Brain microvascular endothelial cell (primary cell): ENCODE measurements around the gene ZBED4.

Source experiments
- DNase-seq: peaks from one replicate; pipeline ENCODE4 v3.0.0-alpha.2; 2020
- H3K27ac ChIP-seq: fragments of 250-450 bp; sonication (Bioruptor Pico); 2 replicates; pipeline ENCODE4 v1.5.1; 2020; ENCODE audit warnings: mild to moderate bottlenecking, moderate library complexity
- H3K27me3 ChIP-seq: fragments of 250-450 bp; sonication (Bioruptor Pico); replicated peaks from 2 replicates; pipeline ENCODE4 v1.5.1; 2020; ENCODE audit warnings: mild to moderate bottlenecking
- H3K36me3 ChIP-seq: fragments of 250-450 bp; sonication (Bioruptor Pico); replicated peaks from 2 replicates; pipeline ENCODE4 v1.5.1; 2020; ENCODE audit warnings: mild to moderate bottlenecking
- H3K4me3 ChIP-seq: 2 replicates; pipeline ENCODE4 v1.5.1; 2011; ENCODE audit warnings: low read depth, mild to moderate bottlenecking, control low read depth, low read length, moderate library complexity
- CTCF ChIP-seq: IDR thresholded peaks from 2 replicates; pipeline ENCODE4 v1.5.1; 2011; ENCODE audit warnings: low read depth, mild to moderate bottlenecking, moderate library complexity, low read length, control low read depth, inconsistent platforms; ENCODE audit errors: missing control alignments
- in situ Hi-C: cut with HindIII; loops from 2 replicates; pipeline ENCODE4 v1.10.0; 2017; ENCODE audit warnings: low sequenced_read_pairs, low pct_ligation_motif_present

ZBED4 gene

DNA sequence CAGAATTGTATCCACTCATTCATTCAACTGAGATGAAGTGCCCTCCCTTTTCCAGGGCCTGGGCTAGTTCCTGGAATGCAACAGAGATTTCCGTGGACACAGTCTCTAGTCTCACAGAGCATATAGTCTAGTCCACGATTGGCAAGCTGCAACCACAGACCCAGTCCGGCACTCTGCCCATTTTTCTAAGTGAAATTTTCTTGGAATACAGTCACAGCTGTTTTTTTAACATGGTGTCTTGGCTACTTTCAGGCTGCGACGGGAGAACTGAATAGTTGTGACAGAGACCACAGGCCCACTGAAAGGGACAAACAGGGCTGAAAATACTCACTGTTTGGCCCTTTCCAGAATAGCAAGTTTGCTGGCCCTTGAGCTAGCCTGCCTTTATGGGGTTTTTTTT, 35.4 kb downstream of the ZBED4 start:
- H3K4me3 ChIP-seq, result no peak overlapping the region
- H3K27me3 ChIP-seq, result no peaks in the 10 kb centered on the region
- peaks cover 46% of the 10 kb centered on the region for H3K36me3 ChIP-seq
- no peak for TF ChIP-seq CTCF
- in situ Hi-C loops, result no loop called here
- DNase-seq, result no peak
- H3K27ac ChIP-seq, result no peak overlapping the region

DNA sequence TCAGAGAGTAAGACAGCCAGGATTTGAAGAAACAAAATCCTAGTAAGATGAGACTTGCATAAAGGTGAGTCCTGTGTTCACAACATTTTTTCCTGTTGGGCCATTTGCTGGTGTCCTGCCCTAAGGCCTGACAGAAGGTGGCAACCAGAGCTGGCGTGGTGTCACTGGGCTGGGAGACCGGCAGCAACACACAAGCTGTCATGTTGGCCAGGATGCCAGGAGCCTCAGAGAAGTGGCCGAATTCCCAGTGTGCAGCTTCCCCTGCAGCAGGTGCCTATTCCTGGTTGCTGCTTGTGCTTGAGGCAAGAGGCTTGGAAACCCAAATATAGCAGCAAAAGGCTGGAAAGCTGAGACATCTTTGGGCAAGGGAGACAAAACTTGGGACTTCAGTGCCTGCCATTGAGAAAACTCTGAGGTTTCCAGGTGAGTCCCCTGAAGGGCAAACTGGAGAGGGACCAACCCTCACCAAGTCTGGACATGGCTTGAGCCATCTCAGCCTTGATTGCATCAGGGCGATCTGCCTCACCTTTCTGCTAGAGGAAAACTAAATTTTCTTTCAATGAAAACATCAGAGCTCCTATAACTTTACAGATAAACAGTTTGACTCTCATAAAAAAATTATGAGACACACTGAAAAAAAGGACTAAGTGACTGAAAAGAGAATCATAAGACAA, 38.7 kb downstream of the ZBED4 start:
- in situ Hi-C loops, result no loop called here
- TF ChIP-seq CTCF, result no peak
- H3K27me3 ChIP-seq, result no peaks in the 10 kb centered on the region
- no peak for DNase-seq
- H3K4me3 ChIP-seq, result no peak overlapping the region
- peaks cover 22% of the 10 kb centered on the region for H3K36me3 ChIP-seq
- H3K27ac ChIP-seq, result no peak overlapping the region

DNA sequence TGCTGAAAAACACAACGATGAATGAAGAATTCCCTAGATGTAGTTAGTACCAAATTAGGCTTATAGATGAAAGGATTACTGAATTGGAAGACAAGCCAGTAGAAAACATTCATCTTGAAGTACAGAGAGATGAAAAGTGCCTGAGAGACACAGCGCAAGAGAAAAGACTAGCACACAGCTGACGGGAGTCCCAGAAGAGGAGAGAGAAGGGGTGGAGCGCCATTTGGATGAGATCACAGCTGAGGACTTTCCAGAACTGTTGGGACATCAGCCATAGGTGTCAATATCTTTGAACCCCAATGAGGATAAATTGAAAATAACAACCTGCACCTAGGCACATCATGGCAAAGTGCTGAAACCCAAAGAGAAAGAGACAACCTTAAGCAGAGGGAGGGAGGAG, 39.4 kb downstream of the ZBED4 start:
- Histone ChIP-seq H3K36me3 (peaks cover 16% of the 10 kb centered on the region), H3K27ac (no peak overlapping the region), H3K27me3 (no peaks in the 10 kb centered on the region), H3K4me3 (no peak overlapping the region)
- no peak for DNase-seq
- TF ChIP-seq CTCF, result no peak
- in situ Hi-C loops, result no loop called here

DNA sequence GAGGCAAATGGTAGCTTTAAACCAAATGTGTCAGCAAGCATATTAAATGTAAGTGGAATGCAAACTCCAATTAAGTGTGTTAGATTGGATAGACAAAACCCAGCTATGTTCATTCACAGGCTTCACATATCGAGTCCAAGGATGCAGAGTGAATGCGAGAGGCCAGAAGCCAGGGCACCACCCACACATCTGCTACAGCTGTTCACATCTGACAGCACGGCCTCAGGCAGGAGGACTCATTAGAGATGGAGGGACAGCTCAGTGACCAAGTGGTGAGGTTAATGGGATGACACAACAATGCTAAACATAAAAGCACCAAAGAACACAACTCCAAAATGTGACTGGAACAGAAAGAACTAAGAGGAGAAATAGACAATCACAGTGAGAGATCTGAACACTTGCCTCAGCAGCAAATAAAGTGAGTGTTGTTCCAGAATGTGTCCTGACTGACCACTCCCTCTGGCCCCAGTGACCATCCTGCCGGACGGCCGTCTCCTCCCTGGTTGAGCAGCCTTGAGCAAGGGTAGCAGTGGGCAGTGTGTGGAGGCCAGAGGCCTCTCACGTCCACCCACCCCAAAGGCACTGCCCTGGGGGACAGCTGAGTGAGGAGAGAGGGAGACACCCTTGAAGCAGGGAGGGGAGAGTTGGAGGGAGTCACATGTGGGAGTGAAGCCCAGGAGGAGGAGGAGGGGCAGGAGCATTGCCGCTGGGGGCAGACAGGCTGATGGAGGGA, 40.8 kb downstream of the ZBED4 start:
- no peak for TF ChIP-seq CTCF
- in situ Hi-C loops, result no loop called here
- no peak for DNase-seq

GRCh38 chr22:49896201-49896600, 42.6 kb downstream of the ZBED4 start:
- Histone ChIP-seq H3K27me3 (no peaks in the 10 kb centered on the region), H3K4me3 (no peak overlapping the region), H3K36me3 (peaks cover 6% of the 10 kb centered on the region), H3K27ac (no peak overlapping the region)
- no peak for TF ChIP-seq CTCF
- DNase-seq, result no peak
- in situ Hi-C loops, result no loop called here

More for the DNA sequence above, 40.8 kb downstream of the ZBED4 start:
- no peaks in the 10 kb centered on the region for H3K27me3 ChIP-seq
- H3K27ac ChIP-seq, result no peak overlapping the region
- H3K4me3 ChIP-seq, result no peak overlapping the region
- H3K36me3 ChIP-seq, result peaks cover 8% of the 10 kb centered on the region
